ENCODE measurements around the gene CNOT6L. TPM values are rescaled to one million over a fixed set of nuclear protein-coding genes. Genes with fewer than 3 reads are reported as not detected.

CNOT6L gene
- total and polyA plus RNA-seq, 2 experiments from 2014 or later, result 6.5 to 9.2 TPM

DNA sequence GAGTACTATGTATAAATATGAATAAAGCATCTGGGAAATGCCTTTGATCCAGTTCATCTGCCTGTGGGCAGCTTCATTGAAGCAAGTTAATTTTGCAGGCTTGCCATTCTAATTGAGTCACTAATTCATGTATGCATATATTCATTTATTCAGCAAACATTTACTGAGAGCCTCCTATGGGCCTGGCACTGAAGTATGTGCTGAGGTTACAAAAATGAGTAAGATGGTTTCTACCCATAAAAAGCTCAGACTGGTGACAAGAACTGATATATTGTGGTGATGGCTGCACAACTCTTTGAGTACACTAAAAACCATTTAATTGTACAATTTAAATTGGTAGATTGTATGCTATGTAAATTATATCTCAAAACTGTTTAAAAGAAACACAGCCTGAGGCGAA, 42.3 kb upstream of the CNOT6L start:
- no peak for TF ChIP-seq EZH2 (IDR thresholded peaks at IDR 0.05; ENCODE audit: insufficient read depth, poor library complexity, severe bottlenecking)
- TF ChIP-seq EZH2phosphoT487 (IDR thresholded peaks at IDR 0.05; ENCODE audit: insufficient read depth, low read depth), result no peak
- 97 to 100% methylated on average over 1 of the region's 1 CpG for WGBS, 2 experiments (ENCODE audit: low coverage in 1 of 2, low lambda C conversion rate in 2 of 2, missing lambda C conversion rate in 2 of 2)
- Histone ChIP-seq H3K9ac (peak overlapping the region; percentile 98), H3K27me3 (replicated peaks; ENCODE audit: insufficient read depth) (no peaks in the 10 kb centered on the region), H3K27ac (peak overlapping the region; percentile 98), H2AFZ (peak overlapping the region; percentile 87), H3K9me3 (ENCODE audit: low read depth) (no peaks in the 10 kb centered on the region), H3K4me3 (peak overlapping the region; percentile 89), H4K20me1 (ENCODE audit: insufficient read depth) (no peaks in the 10 kb centered on the region), H3F3A (ENCODE audit: insufficient read depth) (no peaks in the 10 kb centered on the region), H3K4me1 (ENCODE audit: insufficient read depth) (0 out of 2 replicates have a peak, but pooled peaks cover 6% of the 10 kb centered on the region), H3K79me2 (ENCODE audit: insufficient read depth) (peaks cover 38% of the 10 kb centered on the region), H3K4me2 (ENCODE audit: unreplicated experiment) (peak overlapping the region; percentile 84), H3K9me2 (ENCODE audit: insufficient read depth) (no peaks in the 10 kb centered on the region), H3K36me3 (ENCODE audit: low read depth) (no peaks in the 10 kb centered on the region)
- in situ Hi-C loops (cut with MboI), result no loop called here
- peak; percentile 37 for DNase-seq

DNA sequence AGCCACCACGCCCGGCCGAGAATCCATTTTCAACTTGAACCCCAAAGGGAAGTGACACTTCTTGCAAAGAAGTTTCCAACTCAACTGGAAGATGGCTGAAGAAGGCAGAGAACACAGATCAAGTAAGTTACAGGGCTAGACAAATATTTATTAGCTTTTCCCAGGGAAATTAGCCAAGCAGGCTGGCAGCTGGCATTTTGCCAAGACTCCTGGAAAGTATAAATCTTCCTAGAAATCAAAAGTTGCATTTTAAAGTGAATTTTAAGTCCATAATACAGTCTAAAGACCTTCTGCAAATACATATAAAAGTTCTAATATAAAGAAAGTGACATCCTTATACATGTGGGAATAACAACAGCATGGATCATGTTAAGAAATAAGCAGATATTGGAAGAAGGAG, 40.1 kb upstream of the CNOT6L start:
- no peak for TF ChIP-seq EZH2phosphoT487 (IDR thresholded peaks at IDR 0.05; ENCODE audit: insufficient read depth, low read depth)
- TF ChIP-seq EZH2 (IDR thresholded peaks at IDR 0.05; ENCODE audit: insufficient read depth, poor library complexity, severe bottlenecking), result no peak
- no peaks in the 10 kb centered on the region for H4K20me1 ChIP-seq (ENCODE audit: insufficient read depth)
- WGBS, 2 experiments (ENCODE audit: low coverage in 1 of 2, low lambda C conversion rate in 2 of 2, missing lambda C conversion rate in 2 of 2), result 93 to 100% methylated on average over 3 of the region's 3 CpGs
- no peak overlapping the region for H3K27ac ChIP-seq
- H3K9me2 ChIP-seq (ENCODE audit: insufficient read depth), result no peaks in the 10 kb centered on the region
- H3K4me2 ChIP-seq (ENCODE audit: unreplicated experiment), result no peak overlapping the region
- H3K9me3 ChIP-seq (ENCODE audit: low read depth), result no peaks in the 10 kb centered on the region
- DNase-seq, result no peak
- H3K4me3 ChIP-seq, result no peak overlapping the region
- H3K79me2 ChIP-seq (ENCODE audit: insufficient read depth), result peaks cover 15% of the 10 kb centered on the region
- H3K36me3 ChIP-seq (ENCODE audit: low read depth), result no peaks in the 10 kb centered on the region
- in situ Hi-C loops (cut with MboI), result no loop called here
- H3K9ac ChIP-seq, result no peak overlapping the region
- H3K4me1 ChIP-seq (ENCODE audit: insufficient read depth), result 0 out of 2 replicates have a peak, but pooled peaks cover 6% of the 10 kb centered on the region
- H3F3A ChIP-seq (ENCODE audit: insufficient read depth), result no peaks in the 10 kb centered on the region
- no peaks in the 10 kb centered on the region for H3K27me3 ChIP-seq (replicated peaks; ENCODE audit: insufficient read depth)
- no peak overlapping the region for H2AFZ ChIP-seq

DNA sequence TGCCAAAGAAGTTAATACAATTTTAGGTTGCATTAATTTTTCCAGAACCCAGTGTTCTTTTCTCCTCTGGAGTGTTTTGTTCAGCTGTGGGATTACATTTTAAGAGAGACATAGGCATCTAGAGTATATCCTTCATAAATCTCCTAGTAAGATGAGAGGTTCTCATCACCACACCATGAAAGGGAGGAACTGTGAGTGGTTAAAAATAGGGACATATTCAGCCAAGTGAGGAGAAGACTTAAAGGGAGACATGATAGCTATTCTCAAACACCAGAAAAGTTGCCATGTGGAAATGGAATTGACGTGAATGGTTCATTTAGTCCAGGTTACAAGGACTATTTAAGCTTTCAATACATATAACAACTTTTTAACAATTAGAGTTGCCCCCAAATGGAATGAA, 37.0 kb upstream of the CNOT6L start:
- Histone ChIP-seq H3K4me3 (no peak overlapping the region), H3K9me2 (ENCODE audit: insufficient read depth) (no peaks in the 10 kb centered on the region), H3K4me2 (ENCODE audit: unreplicated experiment) (no peak overlapping the region), H3K4me1 (ENCODE audit: insufficient read depth) (no peaks in the 10 kb centered on the region), H3K36me3 (ENCODE audit: low read depth) (no peaks in the 10 kb centered on the region), H2AFZ (peak overlapping the region; percentile 30; the same call in 1 of the 2 replicates), H4K20me1 (ENCODE audit: insufficient read depth) (no peaks in the 10 kb centered on the region), H3F3A (ENCODE audit: insufficient read depth) (no peaks in the 10 kb centered on the region), H3K27ac (no peak overlapping the region), H3K79me2 (ENCODE audit: insufficient read depth) (no peaks in the 10 kb centered on the region), H3K9me3 (ENCODE audit: low read depth) (no peaks in the 10 kb centered on the region), H3K9ac (no peak overlapping the region), H3K27me3 (replicated peaks; ENCODE audit: insufficient read depth) (no peaks in the 10 kb centered on the region)
- TF ChIP-seq EZH2 (IDR thresholded peaks at IDR 0.05; ENCODE audit: insufficient read depth, poor library complexity, severe bottlenecking) (no peak), EZH2phosphoT487 (IDR thresholded peaks at IDR 0.05; ENCODE audit: insufficient read depth, low read depth) (no peak)
- DNase-seq, result no peak
- in situ Hi-C loops (cut with MboI), result no loop called here
- WGBS, 2 experiments (ENCODE audit: low coverage in 1 of 2, low lambda C conversion rate in 2 of 2, missing lambda C conversion rate in 2 of 2), result 65 to 72% methylated on average over 1 of the region's 1 CpG

DNA sequence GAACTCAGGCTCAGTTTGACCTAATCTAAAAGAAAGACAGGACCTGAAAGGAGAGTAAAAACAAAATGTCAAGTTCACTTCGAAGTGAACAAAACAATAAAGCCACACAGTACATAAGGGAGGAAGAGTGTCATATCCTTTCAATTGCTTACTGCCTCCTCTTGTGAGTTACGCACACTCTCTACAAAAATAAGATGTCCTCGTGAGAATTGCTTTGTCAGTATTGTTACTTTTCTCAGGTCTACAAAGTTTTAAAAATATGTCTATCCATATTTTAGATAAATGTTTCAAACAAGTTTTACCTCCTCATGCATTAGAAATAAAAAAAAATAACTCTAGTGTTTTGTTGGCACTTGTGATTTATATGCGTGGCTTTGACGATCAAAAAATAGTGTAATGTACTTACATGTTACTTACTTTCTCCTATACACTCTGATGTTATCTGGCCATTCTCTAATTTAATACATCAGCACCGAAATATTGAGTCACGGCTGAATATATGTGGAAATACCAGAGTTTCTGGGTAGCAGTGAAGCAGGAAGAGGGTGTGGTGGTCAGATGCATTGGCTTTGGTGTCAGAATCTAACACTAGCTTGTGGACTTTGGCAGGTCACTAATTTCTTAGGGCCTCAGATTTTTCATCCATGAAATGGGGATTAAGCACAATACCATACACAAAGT, 35.4 kb upstream of the CNOT6L start:
- no peak overlapping the region for H3K4me2 ChIP-seq (ENCODE audit: unreplicated experiment)
- H3K36me3 ChIP-seq (ENCODE audit: low read depth), result no peaks in the 10 kb centered on the region
- DNase-seq, result no peak
- no peaks in the 10 kb centered on the region for H3K27me3 ChIP-seq (replicated peaks; ENCODE audit: insufficient read depth)
- H3K4me3 ChIP-seq, result no peak overlapping the region
- no peaks in the 10 kb centered on the region for H3K79me2 ChIP-seq (ENCODE audit: insufficient read depth)
- H3K9me3 ChIP-seq (ENCODE audit: low read depth), result no peaks in the 10 kb centered on the region
- H2AFZ ChIP-seq, result 0 out of 2 replicates have a peak overlapping the region, but pooled peaks have one; percentile 7
- H3K9ac ChIP-seq, result no peak overlapping the region
- H3K27ac ChIP-seq, result no peak overlapping the region
- 61 to 64% methylated on average over 7 of the region's 7 CpGs for WGBS, 2 experiments (ENCODE audit: low coverage in 1 of 2, low lambda C conversion rate in 2 of 2, missing lambda C conversion rate in 2 of 2)
- no peaks in the 10 kb centered on the region for H4K20me1 ChIP-seq (ENCODE audit: insufficient read depth)
- in situ Hi-C loops (cut with MboI), result no loop called here
- TF ChIP-seq EZH2 (IDR thresholded peaks at IDR 0.05; ENCODE audit: insufficient read depth, poor library complexity, severe bottlenecking) (no peak), EZH2phosphoT487 (IDR thresholded peaks at IDR 0.05; ENCODE audit: insufficient read depth, low read depth) (no peak)
- H3K4me1 ChIP-seq (ENCODE audit: insufficient read depth), result no peaks in the 10 kb centered on the region
- H3F3A ChIP-seq (ENCODE audit: insufficient read depth), result no peaks in the 10 kb centered on the region
- H3K9me2 ChIP-seq (ENCODE audit: insufficient read depth), result no peaks in the 10 kb centered on the region

Data from GM23248 (cell line).